ENCODE results near the gene GPRC5D.

The GPRC5D gene

GRCh38 chr12:12973019-12973418 lies 21.0 kb upstream of the GPRC5D start:
- no peak for ATAC-seq
- TF ChIP-seq TSHZ2 (CRISPR knock-in tag; IDR thresholded peaks at IDR 0.05) (no peak), CSDC2 (CRISPR knock-in tag; IDR thresholded peaks at IDR 0.05) (no peak), ZFP30 (CRISPR knock-in tag; IDR thresholded peaks at IDR 0.05) (no peak), PATZ1 (CRISPR knock-in tag; IDR thresholded peaks at IDR 0.05; ENCODE audit: borderline replicate concordance) (no peak), ISL1 (CRISPR knock-in tag; IDR thresholded peaks at IDR 0.05) (no peak), ZC3H10 (CRISPR knock-in tag; IDR thresholded peaks at IDR 0.05) (no peak), TCF4 (CRISPR knock-in tag; IDR thresholded peaks at IDR 0.05; ENCODE audit: borderline replicate concordance) (no peak), ZNF8 (CRISPR knock-in tag; IDR thresholded peaks at IDR 0.05) (no peak)
- TF ChIP-seq, protein P1, sequence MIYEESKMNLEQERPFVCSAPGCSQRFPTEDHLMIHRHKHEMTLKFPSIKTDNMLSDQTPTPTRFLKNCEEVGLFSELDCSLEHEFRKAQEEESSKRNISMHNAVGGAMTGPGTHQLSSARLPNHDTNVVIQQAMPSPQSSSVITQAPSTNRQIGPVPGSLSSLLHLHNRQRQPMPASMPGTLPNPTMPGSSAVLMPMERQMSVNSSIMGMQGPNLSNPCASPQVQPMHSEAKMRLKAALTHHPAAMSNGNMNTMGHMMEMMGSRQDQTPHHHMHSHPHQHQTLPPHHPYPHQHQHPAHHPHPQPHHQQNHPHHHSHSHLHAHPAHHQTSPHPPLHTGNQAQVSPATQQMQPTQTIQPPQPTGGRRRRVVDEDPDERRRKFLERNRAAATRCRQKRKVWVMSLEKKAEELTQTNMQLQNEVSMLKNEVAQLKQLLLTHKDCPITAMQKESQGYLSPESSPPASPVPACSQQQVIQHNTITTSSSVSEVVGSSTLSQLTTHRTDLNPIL (CRISPR knock-in tag; IDR thresholded peaks at IDR 0.05; ENCODE audit: low read depth) = no peak
- TF ChIP-seq, protein P2, sequence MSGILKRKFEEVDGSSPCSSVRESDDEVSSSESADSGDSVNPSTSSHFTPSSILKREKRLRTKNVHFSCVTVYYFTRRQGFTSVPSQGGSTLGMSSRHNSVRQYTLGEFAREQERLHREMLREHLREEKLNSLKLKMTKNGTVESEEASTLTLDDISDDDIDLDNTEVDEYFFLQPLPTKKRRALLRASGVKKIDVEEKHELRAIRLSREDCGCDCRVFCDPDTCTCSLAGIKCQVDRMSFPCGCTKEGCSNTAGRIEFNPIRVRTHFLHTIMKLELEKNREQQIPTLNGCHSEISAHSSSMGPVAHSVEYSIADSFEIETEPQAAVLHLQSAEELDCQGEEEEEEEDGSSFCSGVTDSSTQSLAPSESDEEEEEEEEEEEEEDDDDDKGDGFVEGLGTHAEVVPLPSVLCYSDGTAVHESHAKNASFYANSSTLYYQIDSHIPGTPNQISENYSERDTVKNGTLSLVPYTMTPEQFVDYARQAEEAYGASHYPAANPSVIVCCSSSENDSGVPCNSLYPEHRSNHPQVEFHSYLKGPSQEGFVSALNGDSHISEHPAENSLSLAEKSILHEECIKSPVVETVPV (CRISPR knock-in tag; IDR thresholded peaks at IDR 0.05) = no peak

DNA sequence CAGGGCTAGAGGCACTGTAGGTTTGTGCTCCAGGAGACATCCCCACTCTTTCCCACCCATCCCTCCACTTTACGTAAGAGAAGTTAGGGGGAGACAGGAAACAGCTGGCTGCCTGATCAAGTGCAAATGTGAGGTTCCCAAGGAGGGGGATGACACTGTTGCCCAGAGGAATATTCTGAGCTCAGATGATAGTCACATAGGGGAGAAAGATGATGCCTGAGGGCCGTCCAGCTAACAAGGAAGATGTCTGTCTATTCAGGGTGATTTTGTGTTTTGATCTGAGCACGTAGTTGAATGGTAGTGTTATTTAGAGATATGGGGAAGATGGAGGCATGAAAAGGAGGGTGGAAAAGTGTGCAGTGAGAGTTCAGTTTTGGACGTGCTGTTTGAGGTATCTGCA lies 13.9 kb upstream of the GPRC5D start:
- TF ChIP-seq ESRRG (CRISPR knock-in tag; IDR thresholded peaks at IDR 0.05) (no peak), ZNF70 (CRISPR knock-in tag; IDR thresholded peaks at IDR 0.05) (no peak), POU6F1 (CRISPR knock-in tag; IDR thresholded peaks at IDR 0.05; ENCODE audit: borderline replicate concordance, low read depth) (no peak), BACH2 (CRISPR knock-in tag; IDR thresholded peaks at IDR 0.05; ENCODE audit: borderline replicate concordance) (no peak), ZFP30 (CRISPR knock-in tag; IDR thresholded peaks at IDR 0.05) (no peak), PATZ1 (CRISPR knock-in tag; IDR thresholded peaks at IDR 0.05; ENCODE audit: borderline replicate concordance) (no peak), PPARA (CRISPR knock-in tag; IDR thresholded peaks at IDR 0.05; ENCODE audit: borderline replicate concordance) (no peak), ZC3H10 (CRISPR knock-in tag; IDR thresholded peaks at IDR 0.05) (no peak), TCF4 (CRISPR knock-in tag; IDR thresholded peaks at IDR 0.05; ENCODE audit: borderline replicate concordance) (no peak)
- TF ChIP-seq, protein P1 (CRISPR knock-in tag; IDR thresholded peaks at IDR 0.05; ENCODE audit: low read depth) = no peak
- TF ChIP-seq, protein P2 (CRISPR knock-in tag; IDR thresholded peaks at IDR 0.05) = no peak
- no peak for ATAC-seq
